HAP-1 (cell line): ENCODE data around the gene TLE2.
A peak's percentile ranks its signal among the peaks of the same experiment; 100 is the strongest.

ENCODE experiments used
- DNase-seq, 2 experiments: peaks; one replicate each; pipeline ENCODE4 v3.0.0-alpha.2; 2016 to 2020; ENCODE audit warnings: low spot score in 2 of 2
- H3K27me3 ChIP-seq: fragments of 250-450 bp; sonication (Bioruptor Pico); 2 replicates; pipeline ENCODE4 v1.5.1; 2020; ENCODE audit warnings: low read depth, mild to moderate bottlenecking, moderate library complexity
- H3K36me3 ChIP-seq: fragments of 250-450 bp; sonication (Bioruptor Pico); replicated peaks from 2 replicates; pipeline ENCODE4 v1.5.1; 2020; ENCODE audit warnings: mild to moderate bottlenecking
- H3K4me1 ChIP-seq: fragments of 250-450 bp; sonication (Bioruptor Pico); 2 replicates; pipeline ENCODE4 v1.5.1; 2020; ENCODE audit warnings: mild to moderate bottlenecking
- H3K4me3 ChIP-seq: fragments of 250-450 bp; sonication (Bioruptor Pico); 2 replicates; pipeline ENCODE4 v1.5.1; 2020; ENCODE audit warnings: mild to moderate bottlenecking, moderate library complexity
- H3K9me3 ChIP-seq: fragments of 250-450 bp; sonication (Bioruptor Pico); 2 replicates; pipeline ENCODE4 v1.5.1; 2020; ENCODE audit warnings: mild to moderate bottlenecking, moderate library complexity
- in situ Hi-C: fragments of 300-500 bp; cut with MboI; formaldehyde crosslinking; loops from 3 replicates; pipeline ENCODE4 v1.14.3; 2020; ENCODE audit warnings: low sequenced_read_pairs, inconsistent platforms, mixed read lengths

TLE2 gene

DNA sequence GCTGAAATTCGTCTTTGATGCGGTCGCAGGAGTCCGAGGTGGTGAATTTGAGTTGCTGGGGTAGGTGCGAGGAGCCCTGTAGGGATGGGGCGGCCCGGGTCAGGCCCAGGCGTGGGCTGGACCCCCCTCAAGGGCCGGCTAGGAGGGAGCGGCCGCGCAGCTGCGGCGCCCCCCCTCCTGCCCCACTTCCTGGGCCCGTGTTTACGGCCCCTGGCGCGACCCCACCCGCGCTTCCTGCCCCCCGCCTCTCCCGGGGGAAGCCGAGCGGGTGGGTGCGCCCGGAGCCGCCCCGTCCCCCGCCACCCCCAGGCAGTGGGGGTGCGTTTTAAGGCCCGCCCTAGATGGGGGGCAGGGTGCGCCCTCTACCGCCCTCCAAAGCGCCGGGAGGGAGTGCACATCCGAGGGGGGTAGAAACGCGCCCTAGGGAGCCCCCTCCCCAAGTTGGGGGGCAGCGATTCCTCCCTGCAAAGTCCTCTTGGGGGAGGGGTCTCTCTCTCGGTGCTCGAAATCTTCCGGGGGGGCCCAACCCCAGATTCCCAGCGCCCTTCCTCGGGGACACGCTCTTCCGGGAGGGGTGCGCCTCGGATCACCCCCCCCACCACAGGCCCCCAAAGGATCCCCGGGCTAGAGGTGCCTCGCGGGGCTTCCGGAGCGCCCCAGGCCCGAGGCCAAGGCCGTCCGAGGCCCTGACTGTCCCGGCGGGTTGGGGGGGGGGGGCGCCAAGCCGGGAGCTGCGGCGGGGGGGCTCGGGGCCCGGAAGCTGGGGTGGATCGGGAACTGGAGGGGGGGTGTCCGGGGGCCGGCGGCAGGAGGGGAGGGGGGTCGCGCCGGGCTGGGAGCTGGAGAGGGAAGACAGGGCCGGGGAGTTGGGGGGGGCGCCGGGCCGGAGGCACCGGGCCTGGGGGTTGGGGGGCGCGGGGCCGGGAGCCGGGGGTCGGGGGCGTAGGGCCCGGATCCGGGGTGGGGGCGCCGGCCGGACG is 32.4 kb upstream of the TLE2 start:
- H3K4me1 ChIP-seq = no peaks in the 10 kb centered on the region
- in situ Hi-C loops = no loop called here
- peak overlapping the region; percentile 73 for H3K4me3 ChIP-seq
- H3K27me3 ChIP-seq = no peaks in the 10 kb centered on the region
- no peak for DNase-seq
- H3K36me3 ChIP-seq = peaks cover 33% of the 10 kb centered on the region
- no peaks in the 10 kb centered on the region for H3K9me3 ChIP-seq

GRCh38 chr19:3060857-3061181 is 31.7 kb upstream of the TLE2 start:
- peaks cover 33% of the 10 kb centered on the region for H3K36me3 ChIP-seq
- H3K4me3 ChIP-seq = peak overlapping the region; percentile 73
- in situ Hi-C loops = no loop called here
- H3K9me3 ChIP-seq = no peaks in the 10 kb centered on the region
- H3K27me3 ChIP-seq = no peaks in the 10 kb centered on the region
- H3K4me1 ChIP-seq = no peaks in the 10 kb centered on the region
- no peak for DNase-seq

- H3K27me3 ChIP-seq = no peaks in the 10 kb centered on the region
- in situ Hi-C loops = no loop called here
- H3K36me3 ChIP-seq = peaks cover 45% of the 10 kb centered on the region
- no peak for DNase-seq
- no peaks in the 10 kb centered on the region for H3K9me3 ChIP-seq
- no peak overlapping the region for H3K4me3 ChIP-seq
- H3K4me1 ChIP-seq = no peaks in the 10 kb centered on the region
Measured at GRCh38 chr19:3059653-3060052, 30.6 kb upstream of the TLE2 start.

DNA sequence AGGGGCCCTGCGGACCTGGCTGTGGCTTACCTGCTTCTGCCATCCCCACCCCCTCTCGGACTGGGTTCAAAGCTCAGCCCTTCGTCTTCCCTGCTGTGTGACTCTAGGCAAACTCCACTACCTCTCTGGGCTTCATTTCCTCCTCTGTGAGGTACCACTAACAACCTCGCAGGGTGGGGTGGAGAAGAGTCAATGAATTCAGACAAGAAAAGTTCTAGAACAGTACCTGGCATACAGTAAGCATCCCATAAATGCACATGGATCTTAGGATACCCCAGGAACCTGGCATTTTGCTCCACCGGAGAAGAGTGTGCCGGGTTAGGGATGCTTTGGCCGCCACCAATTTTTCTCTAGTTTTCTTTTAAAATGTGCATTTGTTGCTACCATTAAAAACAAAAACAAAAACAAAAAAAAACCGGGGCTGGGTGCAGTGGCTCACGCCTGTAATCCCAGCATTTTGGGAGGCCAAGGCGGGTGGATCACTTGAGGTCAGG is 29.8 kb upstream of the TLE2 start:
- no peak for DNase-seq
- H3K36me3 ChIP-seq = peaks cover 51% of the 10 kb centered on the region
- no peaks in the 10 kb centered on the region for H3K4me1 ChIP-seq
- H3K27me3 ChIP-seq = no peaks in the 10 kb centered on the region
- no peaks in the 10 kb centered on the region for H3K9me3 ChIP-seq
- no peak overlapping the region for H3K4me3 ChIP-seq
- in situ Hi-C loops = no loop called here

- H3K27me3 ChIP-seq = no peaks in the 10 kb centered on the region
- no peaks in the 10 kb centered on the region for H3K4me1 ChIP-seq
- H3K9me3 ChIP-seq = no peaks in the 10 kb centered on the region
- H3K4me3 ChIP-seq = no peak overlapping the region
- H3K36me3 ChIP-seq = peaks cover 51% of the 10 kb centered on the region
- in situ Hi-C loops = no loop called here
- no peak for DNase-seq
Measured at GRCh38 chr19:3058009-3058820, 29.1 kb upstream of the TLE2 start.

- Histone ChIP-seq H3K27me3 (no peaks in the 10 kb centered on the region), H3K4me3 (no peak overlapping the region), H3K4me1 (no peaks in the 10 kb centered on the region)
Measured at GRCh38 chr19:3057275-3057714, 28.2 kb upstream of the TLE2 start.

GRCh38 chr19:3056417-3057088 is 27.5 kb upstream of the TLE2 start:
- no peak for DNase-seq
- H3K27me3 ChIP-seq = no peaks in the 10 kb centered on the region
- H3K4me1 ChIP-seq = no peaks in the 10 kb centered on the region
- in situ Hi-C loops = no loop called here
- H3K9me3 ChIP-seq = no peaks in the 10 kb centered on the region
- peaks cover 51% of the 10 kb centered on the region for H3K36me3 ChIP-seq
- no peak overlapping the region for H3K4me3 ChIP-seq

More at GRCh38 chr19:3057275-3057714, 28.2 kb upstream of the TLE2 start:
- DNase-seq = no peak
- H3K9me3 ChIP-seq = no peaks in the 10 kb centered on the region
- H3K36me3 ChIP-seq = peaks cover 51% of the 10 kb centered on the region
- in situ Hi-C loops = no loop called here

DNA sequence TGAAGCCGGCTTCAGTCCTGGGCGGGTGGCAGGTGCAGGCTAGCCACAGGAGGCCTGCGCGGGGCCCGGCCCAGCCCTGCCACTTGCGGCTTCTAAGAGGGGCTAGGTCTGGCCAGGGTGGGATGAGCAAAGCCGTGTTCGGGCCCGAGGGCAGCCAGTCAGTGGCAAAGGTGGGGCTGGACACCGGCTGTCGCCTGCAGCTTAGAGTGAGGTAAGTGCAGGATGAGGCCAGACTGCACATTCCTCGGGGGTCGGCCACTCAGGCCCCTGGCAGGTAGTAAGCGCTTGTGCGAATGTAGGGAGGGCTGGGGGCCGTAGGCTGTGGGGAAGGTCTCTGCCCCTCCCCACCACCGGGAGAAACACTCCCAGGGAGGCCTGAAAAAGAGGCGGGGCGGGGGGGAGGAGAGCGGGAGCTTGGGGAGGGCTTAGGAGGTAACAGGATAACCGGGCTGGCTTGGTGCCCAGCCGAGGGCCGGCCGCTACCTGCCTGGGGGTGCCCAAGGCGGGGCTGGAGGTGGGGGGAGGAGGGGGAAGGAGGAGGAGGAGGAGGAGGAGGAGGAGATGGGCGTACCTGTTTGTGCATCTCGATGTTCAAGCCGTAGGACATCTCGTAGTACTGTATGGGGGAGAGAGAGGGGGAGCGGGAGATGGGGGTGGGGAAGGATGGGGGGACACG is 26.8 kb upstream of the TLE2 start:
- no peaks in the 10 kb centered on the region for H3K9me3 ChIP-seq
- in situ Hi-C loops = no loop called here
- no peaks in the 10 kb centered on the region for H3K27me3 ChIP-seq
- DNase-seq = peak in 1 of 2 experiments; percentile 68
- no peak overlapping the region for H3K4me3 ChIP-seq
- no peaks in the 10 kb centered on the region for H3K4me1 ChIP-seq
- H3K36me3 ChIP-seq = peaks cover 51% of the 10 kb centered on the region

GRCh38 chr19:3054972-3055740 is 26.1 kb upstream of the TLE2 start:
- Histone ChIP-seq H3K9me3 (no peaks in the 10 kb centered on the region), H3K36me3 (peaks cover 51% of the 10 kb centered on the region), H3K4me1 (no peaks in the 10 kb centered on the region), H3K27me3 (no peaks in the 10 kb centered on the region), H3K4me3 (no peak overlapping the region)
- no peak for DNase-seq
- in situ Hi-C loops = no loop called here

- peaks cover 45% of the 10 kb centered on the region for H3K36me3 ChIP-seq
- H3K27me3 ChIP-seq = no peaks in the 10 kb centered on the region
- no peaks in the 10 kb centered on the region for H3K9me3 ChIP-seq
- no peaks in the 10 kb centered on the region for H3K4me1 ChIP-seq
- in situ Hi-C loops = no loop called here
- no peak for DNase-seq
- H3K4me3 ChIP-seq = no peak overlapping the region
Measured at GRCh38 chr19:3054265-3054971, 25.3 kb upstream of the TLE2 start.

GRCh38 chr19:3053780-3054179 is 24.7 kb upstream of the TLE2 start:
- Histone ChIP-seq H3K27me3 (no peaks in the 10 kb centered on the region), H3K36me3 (peaks cover 39% of the 10 kb centered on the region), H3K4me1 (no peaks in the 10 kb centered on the region), H3K9me3 (no peaks in the 10 kb centered on the region), H3K4me3 (no peak overlapping the region)
- DNase-seq = no peak
- in situ Hi-C loops = no loop called here

- Histone ChIP-seq H3K36me3 (peaks cover 33% of the 10 kb centered on the region), H3K4me3 (no peak overlapping the region), H3K4me1 (no peaks in the 10 kb centered on the region), H3K27me3 (no peaks in the 10 kb centered on the region), H3K9me3 (no peaks in the 10 kb centered on the region)
- in situ Hi-C loops = no loop called here
- DNase-seq = no peak
Measured at GRCh38 chr19:3053218-3053621, 24.1 kb upstream of the TLE2 start.
